GM18505 (cell line): ENCODE data around the gene ITGB6.

Source experiments
- ATAC-seq: cut with Tn5 transposase; IDR thresholded peaks from one replicate; pipeline ENCODE4 v1.9.1; 2021; ENCODE audit not compliant: unreplicated experiment
- POLR2A ChIP-seq: IDR thresholded peaks from 4 replicates; pipeline ENCODE4 v1.6.1; 2011; ENCODE audit warnings: borderline replicate concordance; ENCODE audit not compliant: insufficient read depth, insufficient read length; ENCODE audit errors: extremely low read depth

ITGB6 gene

GRCh38 chr2:160199683-160200389 lies at the start of gene ITGB6:
Gene ITGB6, minus strand, starts transcription at chr2:160200272. Its CDS starts 209 bp downstream, at chr2:160200063.
- ATAC-seq, result no peak
- no peak for TF ChIP-seq POLR2A

- ATAC-seq, result no peak
- TF ChIP-seq POLR2A, result no peak
These were observed 47.4 kb upstream of the ITGB6 start for GRCh38 chr2:160247296-160248035.

GRCh38 chr2:160246356-160246755 lies 46.3 kb upstream of the ITGB6 start:
- no peak for ATAC-seq
- TF ChIP-seq POLR2A, result no peak

- no peak for TF ChIP-seq POLR2A
- no peak for ATAC-seq
These were observed 45.6 kb upstream of the ITGB6 start for GRCh38 chr2:160245614-160246155.

- TF ChIP-seq POLR2A, result no peak
- no peak for ATAC-seq
These were observed 43.0 kb upstream of the ITGB6 start for GRCh38 chr2:160242893-160243564.

- ATAC-seq, result no peak
- TF ChIP-seq POLR2A, result no peak
These were observed 41.4 kb upstream of the ITGB6 start for GRCh38 chr2:160241251-160242137.

GRCh38 chr2:160239436-160239835 lies 39.4 kb upstream of the ITGB6 start:
- TF ChIP-seq POLR2A, result no peak
- ATAC-seq, result no peak

GRCh38 chr2:160238392-160238791 lies 38.3 kb upstream of the ITGB6 start:
- no peak for TF ChIP-seq POLR2A
- ATAC-seq, result no peak

- ATAC-seq, result no peak
- no peak for TF ChIP-seq POLR2A
These were observed 32.9 kb upstream of the ITGB6 start for GRCh38 chr2:160232905-160233475.

- no peak for ATAC-seq
- no peak for TF ChIP-seq POLR2A
These were observed 29.5 kb upstream of the ITGB6 start for GRCh38 chr2:160229591-160229990.

GRCh38 chr2:160228141-160228917 lies 28.3 kb upstream of the ITGB6 start:
- no peak for ATAC-seq

More at GRCh38 chr2:160228141-160228917, 28.3 kb upstream of the ITGB6 start:
- TF ChIP-seq POLR2A, result no peak
